Adipocyte (in vitro differentiated cells): ENCODE data around the gene MGAT4D.
"Not testable (repeated sequence)": the region's sequence is repeated elsewhere in the genome, so short reads cannot be mapped to it uniquely, and the experiment has no call there.

Experiments used
- DNase-seq: peaks from one replicate; pipeline ENCODE4 v3.0.0-alpha.2; 2015; ENCODE audit warnings: low read depth
- H3K27me3 ChIP-seq: replicated peaks from 2 replicates; pipeline ENCODE4 v1.7.0; 2013; ENCODE audit warnings: mild to moderate bottlenecking, low read length, moderate library complexity; ENCODE audit not compliant: control insufficient read depth, insufficient read depth
- H3K36me3 ChIP-seq: 2 replicates; pipeline ENCODE4 v1.7.0; 2013; ENCODE audit warnings: low read length, mild to moderate bottlenecking, moderate library complexity; ENCODE audit not compliant: control insufficient read depth, insufficient read depth, severe bottlenecking
- H3K4me1 ChIP-seq: 2 replicates; pipeline ENCODE4 v1.7.0; 2013; ENCODE audit warnings: mild to moderate bottlenecking, low read length, moderate library complexity; ENCODE audit not compliant: control insufficient read depth, insufficient read depth
- H3K4me3 ChIP-seq: 2 replicates; pipeline ENCODE4 v1.7.0; 2013; ENCODE audit warnings: mild to moderate bottlenecking, low read length, moderate library complexity
- H3K9ac ChIP-seq: 2 replicates; pipeline ENCODE4 v1.7.0; 2013; ENCODE audit warnings: mild to moderate bottlenecking, low read length, moderate library complexity
- H3K9me3 ChIP-seq: 2 replicates; pipeline ENCODE4 v1.7.0; 2013; ENCODE audit warnings: mild to moderate bottlenecking, low read length, moderate library complexity; ENCODE audit not compliant: control insufficient read depth

MGAT4D gene

DNA sequence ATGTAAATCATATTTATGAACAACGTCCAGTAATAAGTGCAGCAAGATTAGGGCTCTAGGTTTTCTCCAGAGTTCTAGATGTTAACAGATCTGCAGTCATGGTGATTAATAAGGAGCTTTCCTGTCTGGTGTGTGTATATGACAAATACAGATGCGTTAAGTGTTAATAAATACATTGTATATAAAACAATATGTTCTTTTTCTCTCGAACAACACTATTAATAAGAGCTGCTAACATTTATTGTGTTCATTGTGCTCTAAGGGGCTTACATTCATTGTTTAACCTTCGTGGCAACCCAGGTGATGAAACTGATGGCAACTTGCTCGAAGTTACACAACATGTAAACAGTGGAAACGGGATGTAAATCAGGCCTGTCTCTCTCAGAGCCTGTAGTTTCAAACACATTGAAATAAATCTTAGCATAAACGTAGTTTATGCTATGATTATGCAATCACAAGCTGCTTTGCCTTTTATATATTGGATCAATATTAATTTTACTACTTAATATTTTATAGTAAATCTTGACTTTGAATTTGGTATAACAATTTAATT, 70.1 kb downstream of the MGAT4D start:
- no peaks in the 10 kb centered on the region for H3K36me3 ChIP-seq
- no peaks in the 10 kb centered on the region for H3K27me3 ChIP-seq
- H3K9ac ChIP-seq: peak overlapping the region; percentile 81
- no peak for DNase-seq
- H3K9me3 ChIP-seq: no peaks in the 10 kb centered on the region
- peaks cover 8% of the 10 kb centered on the region for H3K4me1 ChIP-seq
- peak overlapping the region; percentile 93 for H3K4me3 ChIP-seq

DNA sequence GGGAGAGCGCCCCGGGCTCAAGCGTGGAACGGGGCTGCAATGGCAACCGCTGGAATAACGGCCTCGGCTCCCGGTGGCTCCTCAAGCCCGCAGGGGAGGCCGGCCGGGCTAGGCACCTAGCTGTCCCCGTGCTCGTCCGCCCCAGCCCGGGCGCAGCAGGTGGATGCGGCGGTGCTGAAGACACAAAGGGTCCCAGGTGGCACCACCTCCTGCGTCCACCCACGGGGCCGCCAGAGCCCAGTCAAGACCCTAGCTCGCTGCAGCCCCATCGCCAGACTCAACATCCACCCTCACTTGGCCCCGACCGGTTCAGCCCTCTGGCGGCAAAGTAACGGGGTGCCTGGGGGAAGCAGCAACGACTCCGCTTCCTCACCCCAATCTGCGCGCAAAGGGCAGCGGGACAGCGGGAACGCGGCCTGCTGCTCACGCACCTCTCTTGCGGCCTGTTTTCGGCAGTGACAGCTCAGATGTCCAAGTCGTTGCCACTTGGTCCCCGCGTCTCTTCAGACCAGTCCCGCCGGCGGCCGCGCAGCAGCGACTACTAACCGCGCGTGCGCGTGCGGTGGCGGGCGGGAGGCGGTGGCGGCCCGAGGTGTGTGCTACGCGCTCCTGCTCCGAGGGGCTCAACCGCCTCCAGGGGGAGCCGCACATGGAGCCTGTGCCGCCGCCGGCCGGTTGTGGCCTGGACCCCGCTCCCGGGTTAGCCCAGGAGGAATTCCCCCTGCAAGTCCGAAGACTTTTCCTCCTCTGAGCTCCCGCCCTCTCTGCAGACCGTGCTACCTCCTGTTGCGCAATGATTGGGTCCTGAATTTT, 70.8 kb downstream of the MGAT4D start, which contains the start of gene CLGN:
Gene CLGN, minus strand, starts transcription at position 543 of the 813 bp plus-strand sequence. CDS start 14,570 bp downstream, outside the sequence.
- no peaks in the 10 kb centered on the region for H3K27me3 ChIP-seq
- peaks cover 13% of the 10 kb centered on the region for H3K4me1 ChIP-seq
- H3K4me3 ChIP-seq: peak within 1 kb of the TSS; percentile 93
- H3K9ac ChIP-seq: peak within 1 kb of the TSS; percentile 81
- no peaks in the 10 kb centered on the region for H3K9me3 ChIP-seq
- DNase-seq: peak; percentile 78
- no peaks in the 10 kb centered on the region for H3K36me3 ChIP-seq

DNA sequence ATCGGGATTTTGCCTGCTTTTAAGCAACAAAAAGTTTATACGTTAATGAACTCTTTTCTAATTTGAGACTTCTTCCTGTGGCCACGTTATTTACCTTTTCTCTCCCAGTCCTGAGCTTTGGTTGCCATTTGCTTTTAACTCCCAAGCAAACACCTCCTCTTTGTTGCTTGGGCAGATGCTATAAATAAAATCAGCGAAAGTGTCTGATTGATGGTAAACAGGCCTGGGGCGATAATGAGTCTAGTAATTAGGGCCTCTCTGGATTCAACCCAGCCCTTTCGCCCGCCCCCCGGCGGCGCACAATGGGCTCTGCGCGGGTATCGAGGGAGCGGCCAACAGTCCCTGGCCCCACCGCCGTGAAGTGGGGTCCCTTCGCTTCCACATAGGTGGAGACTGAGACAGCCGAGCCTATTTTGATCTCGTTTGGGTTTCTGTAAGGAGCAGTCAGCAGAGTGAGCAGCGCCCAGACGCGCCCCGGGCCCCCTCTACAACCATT, 71.4 kb downstream of the MGAT4D start:
- no peak for DNase-seq
- Histone ChIP-seq H3K36me3 (no peaks in the 10 kb centered on the region), H3K9me3 (no peaks in the 10 kb centered on the region), H3K9ac (peak overlapping the region; percentile 81), H3K27me3 (no peaks in the 10 kb centered on the region), H3K4me1 (peaks cover 13% of the 10 kb centered on the region), H3K4me3 (peak overlapping the region; percentile 93)

DNA sequence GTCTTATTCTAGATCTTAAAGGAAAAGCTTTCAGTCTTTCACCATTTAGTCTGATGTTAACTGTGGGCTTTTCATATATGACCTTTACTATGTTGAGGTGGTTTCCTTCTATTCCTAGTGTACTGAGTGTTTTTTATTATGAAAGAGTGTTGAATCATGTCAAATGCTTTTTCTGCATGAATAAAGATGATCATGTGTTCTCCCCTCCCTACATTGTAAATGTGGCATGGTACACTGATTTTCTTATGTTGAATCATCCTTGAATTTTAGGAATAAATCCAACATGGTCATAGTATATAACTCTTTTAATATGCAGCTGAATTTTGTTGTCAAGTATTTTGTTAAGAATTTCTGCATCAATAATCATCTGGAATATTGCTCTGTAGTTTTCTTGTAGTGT, 75.0 kb downstream of the MGAT4D start:
- DNase-seq: peak; percentile 50
- no peaks in the 10 kb centered on the region for H3K27me3 ChIP-seq
- no peak overlapping the region for H3K9ac ChIP-seq
- H3K4me3 ChIP-seq: no peak overlapping the region
- no peaks in the 10 kb centered on the region for H3K36me3 ChIP-seq
- H3K9me3 ChIP-seq: no peaks in the 10 kb centered on the region
- peaks cover 13% of the 10 kb centered on the region for H3K4me1 ChIP-seq

DNA sequence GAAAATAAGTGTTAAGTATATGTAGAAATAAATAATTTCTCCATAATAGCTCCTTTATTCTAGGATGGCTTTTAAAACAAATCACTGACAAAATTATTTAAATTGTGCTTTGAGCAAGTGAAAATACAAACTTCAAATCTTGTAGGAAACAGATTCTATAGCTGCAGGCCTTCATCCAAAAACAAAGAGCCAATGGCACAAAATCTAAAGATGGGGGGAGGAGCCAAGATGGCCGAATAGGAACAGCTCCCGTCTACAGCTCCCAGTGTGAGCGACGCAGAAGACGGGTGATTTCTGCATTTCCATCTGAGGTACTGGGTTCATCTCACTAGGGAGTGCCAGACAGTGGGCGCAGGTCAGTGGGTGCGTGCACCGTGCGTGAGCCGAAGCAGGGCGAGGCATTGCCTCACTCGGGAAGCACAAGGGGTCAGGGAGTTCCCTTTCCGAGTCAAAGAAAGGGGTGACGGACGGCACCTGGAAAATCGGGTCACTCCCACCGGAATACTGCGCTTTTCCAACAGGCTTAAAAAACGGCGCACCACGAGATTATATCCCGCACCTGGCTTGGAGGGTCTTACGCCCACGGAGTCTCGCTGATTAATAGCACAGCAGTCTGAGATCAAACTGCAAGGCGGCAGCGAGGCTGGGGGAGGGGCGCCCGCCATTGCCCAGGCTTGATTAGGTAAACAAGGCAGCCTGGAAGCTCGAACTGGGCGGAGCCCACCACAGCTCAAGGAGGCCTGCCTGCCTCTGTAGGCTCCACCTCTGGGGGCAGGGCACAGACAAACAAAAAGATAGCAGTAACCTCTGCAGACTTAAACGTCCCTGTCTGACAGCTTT, 84.7 kb downstream of the MGAT4D start:
- DNase-seq, H3K4me1 ChIP-seq, H3K9ac ChIP-seq, H3K27me3 ChIP-seq, H3K36me3 ChIP-seq, H3K9me3 ChIP-seq, H3K4me3 ChIP-seq: not testable (repeated sequence)

DNA sequence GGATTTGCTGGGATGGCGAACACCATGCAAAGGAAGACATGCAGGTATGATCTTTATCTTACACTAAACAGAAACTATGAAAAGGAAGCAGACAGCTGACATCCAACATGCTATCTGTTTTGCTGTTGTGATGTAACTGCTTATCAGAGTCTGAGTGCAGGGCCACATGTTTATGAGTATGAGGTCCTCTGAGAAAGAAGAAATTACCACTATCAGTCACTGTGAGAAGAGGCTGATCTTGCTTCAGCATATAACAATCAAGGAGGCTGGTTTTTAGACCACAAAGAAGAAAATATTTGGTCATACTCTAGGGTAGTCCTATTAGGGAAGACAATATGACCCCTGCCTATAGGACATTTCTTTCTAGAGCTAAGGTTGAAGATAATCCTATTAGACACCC, 89.1 kb downstream of the MGAT4D start:
- Histone ChIP-seq H3K9ac (no peak overlapping the region), H3K4me3 (no peak overlapping the region), H3K36me3 (no peaks in the 10 kb centered on the region), H3K4me1 (no peaks in the 10 kb centered on the region), H3K27me3 (no peaks in the 10 kb centered on the region), H3K9me3 (no peaks in the 10 kb centered on the region)
- no peak for DNase-seq

DNA sequence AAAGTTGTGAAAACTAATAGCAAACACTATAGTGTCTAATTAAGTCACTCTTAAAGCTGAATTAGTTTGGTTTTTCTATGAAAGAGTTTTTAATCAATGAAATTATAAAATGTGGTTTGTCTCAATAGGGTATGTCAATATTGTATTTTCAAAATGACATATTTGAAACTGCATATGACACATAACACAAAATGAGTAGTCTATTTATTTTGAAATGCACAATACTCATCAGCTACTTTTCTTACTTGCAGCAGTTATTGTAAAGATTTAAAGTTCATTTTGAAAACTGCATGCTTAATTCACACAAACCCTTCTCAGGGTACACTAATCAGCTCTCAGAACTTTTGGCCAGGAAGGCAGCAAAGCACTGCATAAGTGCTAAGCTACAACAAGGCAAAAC, 91.8 kb downstream of the MGAT4D start:
- Histone ChIP-seq H3K36me3 (no peaks in the 10 kb centered on the region), H3K9ac (no peak overlapping the region), H3K27me3 (no peaks in the 10 kb centered on the region), H3K4me1 (no peaks in the 10 kb centered on the region), H3K9me3 (no peaks in the 10 kb centered on the region), H3K4me3 (no peak overlapping the region)
- no peak for DNase-seq

DNA sequence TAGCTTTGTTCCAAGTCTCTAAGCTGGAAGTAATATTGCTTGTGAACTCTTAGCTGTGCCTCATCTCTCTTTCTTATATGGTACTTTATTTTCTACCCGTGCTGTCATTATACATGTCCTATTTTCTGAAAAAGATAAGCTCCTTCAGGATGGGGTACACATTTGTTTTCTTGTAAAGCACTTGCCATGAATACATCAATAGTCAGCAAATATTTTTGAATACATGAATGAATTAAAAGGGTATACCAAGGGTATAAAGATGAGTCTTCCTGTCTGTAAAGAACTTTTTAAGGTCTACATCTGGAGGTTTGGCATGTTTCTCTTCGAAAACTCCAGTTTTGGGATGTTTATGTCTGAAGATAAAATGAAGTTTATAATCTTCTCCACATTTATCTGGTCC, 98.0 kb downstream of the MGAT4D start:
- Histone ChIP-seq H3K36me3 (no peaks in the 10 kb centered on the region), H3K9ac (no peak overlapping the region), H3K4me1 (no peaks in the 10 kb centered on the region), H3K9me3 (no peaks in the 10 kb centered on the region), H3K27me3 (no peaks in the 10 kb centered on the region), H3K4me3 (no peak overlapping the region)
- DNase-seq: no peak

DNA sequence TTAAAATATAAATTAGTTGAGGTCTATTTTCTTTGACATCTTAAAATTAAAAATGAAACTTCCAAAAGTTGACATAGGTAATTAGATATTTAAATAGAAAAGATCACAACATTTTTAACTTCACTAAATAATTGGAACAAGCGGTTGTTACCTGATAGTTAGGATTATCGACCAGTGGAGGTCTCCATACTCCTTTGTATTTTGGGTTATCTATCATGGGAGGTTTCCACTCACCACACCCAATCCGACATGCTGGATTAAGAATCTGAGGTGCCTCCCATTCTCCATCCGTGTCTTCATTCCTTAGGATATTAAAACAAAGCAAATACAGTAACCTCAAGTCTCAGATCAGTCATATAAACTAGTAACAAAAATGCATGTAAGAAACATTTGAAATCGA, 102.4 kb downstream of the MGAT4D start:
- H3K27me3 ChIP-seq: no peaks in the 10 kb centered on the region
- H3K4me1 ChIP-seq: no peaks in the 10 kb centered on the region
- no peak overlapping the region for H3K4me3 ChIP-seq
- H3K9ac ChIP-seq: no peak overlapping the region
- no peak for DNase-seq
- no peaks in the 10 kb centered on the region for H3K9me3 ChIP-seq
- H3K36me3 ChIP-seq: no peaks in the 10 kb centered on the region
